Mesenteric fat pad (tissue), 1 donor: Measurements from ENCODE around the gene NYNRIN. TPM values are rescaled to one million over a fixed set of nuclear protein-coding genes. Genes with fewer than 3 reads are reported as not detected.
"Not testable (repeated sequence)": the region's sequence is repeated elsewhere in the genome, so short reads cannot be mapped to it uniquely, and the experiment has no call there.

Experiments used
- DNase-seq: peaks from one replicate; pipeline ENCODE4 v3.0.0-alpha.2; 2020; ENCODE audit warnings: low spot score
- long read RNA-seq: library from polyadenylated mRNA; unstranded; transcript quantifications from one replicate; pipeline ENCODE4 v2.0.0, GENCODE V29; 2020
- total RNA-seq: library from RNA; stranded (reverse); fragmentation: NEBNext Ultra II Directional; extraction: Animal tissue kit (Norgen Biotek cat#: 25700); gene quantifications from one replicate; pipeline ENCODE4 v1.2.1, GENCODE V29; 2021
- donor health status: DM: yes; HTN: yes; CAD: no.

Gene NYNRIN
- 11.7 TPM for total RNA-seq
- long read RNA-seq, full-length matches to known transcripts: 1 of 7 reads
- long read RNA-seq, partial matches to known transcripts: 0 of 7 reads
- long read RNA-seq, other reads (novel, unspliced or antisense): 6 of 7 reads

- peak; percentile 86 for DNase-seq
Measured at GRCh38 chr14:24398653-24399446, at the start of gene NYNRIN. Gene NYNRIN (plus strand): TSS chr14:24399003. CDS start chr14:24399247, 244 bp downstream.

- DNase-seq: no peak
Measured at GRCh38 chr14:24349742-24350141, 49.1 kb upstream of the NYNRIN start.

- DNase-seq: no peak
Measured at GRCh38 chr14:24351517-24351916, 47.3 kb upstream of the NYNRIN start.

GRCh38 chr14:24353559-24354481, 45.0 kb upstream of the NYNRIN start:
- DNase-seq: no peak

GRCh38 chr14:24354482-24354825, 44.3 kb upstream of the NYNRIN start:
- DNase-seq: not testable (repeated sequence)

GRCh38 chr14:24355009-24355408, 43.8 kb upstream of the NYNRIN start:
- DNase-seq: no peak

GRCh38 chr14:24356208-24356607, 42.6 kb upstream of the NYNRIN start:
- DNase-seq: no peak

GRCh38 chr14:24360281-24360680, 38.5 kb upstream of the NYNRIN start:
- DNase-seq: no peak

- DNase-seq: no peak
Measured at GRCh38 chr14:24361326-24361725, 37.5 kb upstream of the NYNRIN start.

GRCh38 chr14:24362241-24362960, 36.4 kb upstream of the NYNRIN start:
- no peak for DNase-seq

- no peak for DNase-seq
Measured at GRCh38 chr14:24363401-24363800, 35.4 kb upstream of the NYNRIN start.

GRCh38 chr14:24364841-24365240, 34.0 kb upstream of the NYNRIN start:
- no peak for DNase-seq

GRCh38 chr14:24365600-24366412, 33.0 kb upstream of the NYNRIN start:
- peak; percentile 94 for DNase-seq

- DNase-seq: no peak
Measured at GRCh38 chr14:24366413-24366720, 32.4 kb upstream of the NYNRIN start.

GRCh38 chr14:24366721-24367513, 31.9 kb upstream of the NYNRIN start:
- DNase-seq: peak; percentile 95

GRCh38 chr14:24367514-24368211, 31.1 kb upstream of the NYNRIN start, which contains the start of gene NFATC4:
Gene NFATC4 (plus strand): TSS chr14:24368184. CDS start chr14:24368341, 157 bp downstream.
- no peak for DNase-seq

- DNase-seq: no peak
Measured at GRCh38 chr14:24368212-24368561, 30.6 kb upstream of the NYNRIN start.

GRCh38 chr14:24368562-24369252, 30.1 kb upstream of the NYNRIN start:
- DNase-seq: peak; percentile 90

GRCh38 chr14:24369463-24369862, 29.3 kb upstream of the NYNRIN start:
- no peak for DNase-seq
